ENCODE results near the gene KANSL3.

DNA sequence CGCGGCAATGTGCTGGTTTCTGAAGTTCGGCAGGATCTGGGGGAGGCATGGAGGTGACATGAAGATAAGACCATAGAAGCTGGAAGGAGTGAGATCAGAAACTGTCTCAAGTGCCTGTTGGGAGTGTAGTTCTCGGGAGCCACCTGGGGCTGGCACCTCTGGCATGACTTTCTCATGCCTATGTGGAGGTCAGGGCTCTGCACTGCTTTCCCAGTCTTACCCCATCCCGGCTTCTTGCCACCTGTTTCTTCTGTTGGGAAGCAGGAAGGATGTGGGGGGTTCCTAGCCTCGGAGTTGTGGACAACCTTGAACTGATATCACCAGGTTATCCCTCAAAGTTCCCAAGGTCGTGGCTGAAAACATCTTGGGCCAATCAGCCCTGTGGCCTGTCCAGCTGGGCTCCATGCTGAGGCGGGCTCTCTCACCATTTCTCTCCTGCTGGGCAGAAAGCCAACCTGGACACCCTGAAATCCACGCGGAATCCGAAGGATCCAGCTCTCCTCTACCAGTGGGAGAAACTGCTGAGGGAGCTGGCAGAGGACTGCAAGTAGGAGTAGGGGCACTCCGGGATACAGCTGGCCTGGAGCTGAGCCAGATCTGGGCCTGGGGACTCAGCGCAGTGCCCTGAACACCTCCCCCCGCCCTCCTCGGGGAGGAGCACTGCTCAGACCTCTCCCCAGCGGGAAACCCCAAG lies 46.9 kb upstream of the KANSL3 start:
- TF ChIP-seq, protein P1, sequence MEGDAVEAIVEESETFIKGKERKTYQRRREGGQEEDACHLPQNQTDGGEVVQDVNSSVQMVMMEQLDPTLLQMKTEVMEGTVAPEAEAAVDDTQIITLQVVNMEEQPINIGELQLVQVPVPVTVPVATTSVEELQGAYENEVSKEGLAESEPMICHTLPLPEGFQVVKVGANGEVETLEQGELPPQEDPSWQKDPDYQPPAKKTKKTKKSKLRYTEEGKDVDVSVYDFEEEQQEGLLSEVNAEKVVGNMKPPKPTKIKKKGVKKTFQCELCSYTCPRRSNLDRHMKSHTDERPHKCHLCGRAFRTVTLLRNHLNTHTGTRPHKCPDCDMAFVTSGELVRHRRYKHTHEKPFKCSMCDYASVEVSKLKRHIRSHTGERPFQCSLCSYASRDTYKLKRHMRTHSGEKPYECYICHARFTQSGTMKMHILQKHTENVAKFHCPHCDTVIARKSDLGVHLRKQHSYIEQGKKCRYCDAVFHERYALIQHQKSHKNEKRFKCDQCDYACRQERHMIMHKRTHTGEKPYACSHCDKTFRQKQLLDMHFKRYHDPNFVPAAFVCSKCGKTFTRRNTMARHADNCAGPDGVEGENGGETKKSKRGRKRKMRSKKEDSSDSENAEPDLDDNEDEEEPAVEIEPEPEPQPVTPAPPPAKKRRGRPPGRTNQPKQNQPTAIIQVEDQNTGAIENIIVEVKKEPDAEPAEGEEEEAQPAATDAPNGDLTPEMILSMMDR (IDR thresholded peaks at IDR 0.05) = no peak
- no peak for TF ChIP-seq POLR2A (IDR thresholded peaks at IDR 0.05)
